ENCODE measurements around the gene PIGM.

The PIGM gene

GRCh38 chr1:159986531-159986930, 45.3 kb downstream of the PIGM start:
- DNase-seq, result no peak

- no peak for DNase-seq
Measured at GRCh38 chr1:159986093-159986492, 45.7 kb downstream of the PIGM start.

- no peak for DNase-seq
Measured at GRCh38 chr1:159985473-159985872, 46.3 kb downstream of the PIGM start.

- DNase-seq, result no peak
Measured at GRCh38 chr1:159983681-159984080, 48.1 kb downstream of the PIGM start.

DNA sequence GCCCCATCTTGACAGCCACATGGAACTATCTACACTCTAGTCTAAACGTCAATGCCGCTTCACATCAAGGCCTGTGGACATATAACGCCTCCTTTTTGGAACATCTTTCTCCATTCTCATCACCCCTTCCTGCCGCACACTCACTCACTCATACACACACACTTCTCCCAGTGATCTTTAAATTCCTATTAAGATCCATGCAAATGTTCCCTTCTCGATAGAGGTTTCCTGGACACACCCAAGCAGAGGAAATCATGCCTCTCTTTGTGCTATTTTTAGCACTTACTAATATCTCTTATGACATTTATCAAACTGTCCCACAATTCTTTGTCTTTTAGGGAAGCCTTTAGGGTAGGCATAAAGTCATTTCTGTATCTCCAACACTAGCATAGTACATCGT, 49.5 kb downstream of the PIGM start:
- DNase-seq, result no peak

DNA sequence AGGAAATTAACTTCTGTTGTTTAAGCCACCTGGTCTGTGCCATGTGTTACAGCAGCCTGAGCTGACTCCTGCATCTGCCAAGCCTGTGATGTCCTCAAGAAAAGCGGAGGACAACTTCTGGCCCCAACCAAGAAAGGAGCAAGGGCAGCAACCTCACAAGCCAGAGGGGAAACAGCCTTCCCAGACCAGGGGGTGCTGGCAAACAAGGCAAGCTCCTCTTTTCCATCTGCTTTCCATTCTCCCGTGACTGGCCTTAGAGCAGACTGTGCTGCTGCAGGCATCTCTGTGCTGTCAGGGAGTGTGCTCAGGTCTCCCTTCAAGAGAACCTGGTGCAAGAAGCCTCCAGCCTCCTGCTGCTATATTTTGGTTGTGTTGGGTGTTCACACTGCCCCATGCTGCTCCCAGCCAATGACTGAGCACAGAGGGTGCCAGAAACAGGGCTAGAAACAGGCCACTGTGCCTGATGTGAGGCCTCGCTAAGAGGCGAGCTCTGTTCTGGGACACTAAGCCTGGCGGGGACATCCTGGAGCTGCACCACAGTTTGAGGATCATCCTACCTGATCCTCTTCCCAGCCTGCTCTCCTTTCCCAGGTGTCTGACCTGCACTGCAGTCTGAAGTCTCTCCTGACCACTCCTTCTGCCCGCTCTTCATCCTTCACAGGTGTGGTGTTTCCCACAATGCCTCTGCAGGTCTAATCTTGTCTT, 50.3 kb downstream of the PIGM start:
- DNase-seq, result no peak

GRCh38 chr1:159980786-159981185, 51.0 kb downstream of the PIGM start:
- DNase-seq, result no peak

GRCh38 chr1:159980076-159980475, 51.7 kb downstream of the PIGM start:
- no peak for DNase-seq

- DNase-seq, result no peak
Measured at GRCh38 chr1:159979257-159979656, 52.5 kb downstream of the PIGM start.

- no peak for DNase-seq
Measured at GRCh38 chr1:159978107-159978398, 53.7 kb downstream of the PIGM start.

- no peak for DNase-seq
Measured at GRCh38 chr1:159977364-159978106, 54.3 kb downstream of the PIGM start.
